ENCODE results near the gene CAMTA2.

- TF ChIP-seq, protein P1, sequence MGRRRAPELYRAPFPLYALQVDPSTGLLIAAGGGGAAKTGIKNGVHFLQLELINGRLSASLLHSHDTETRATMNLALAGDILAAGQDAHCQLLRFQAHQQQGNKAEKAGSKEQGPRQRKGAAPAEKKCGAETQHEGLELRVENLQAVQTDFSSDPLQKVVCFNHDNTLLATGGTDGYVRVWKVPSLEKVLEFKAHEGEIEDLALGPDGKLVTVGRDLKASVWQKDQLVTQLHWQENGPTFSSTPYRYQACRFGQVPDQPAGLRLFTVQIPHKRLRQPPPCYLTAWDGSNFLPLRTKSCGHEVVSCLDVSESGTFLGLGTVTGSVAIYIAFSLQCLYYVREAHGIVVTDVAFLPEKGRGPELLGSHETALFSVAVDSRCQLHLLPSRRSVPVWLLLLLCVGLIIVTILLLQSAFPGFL (CRISPR knock-in tag; IDR thresholded peaks at IDR 0.05; ENCODE audit: borderline replicate concordance), result no peak
- TF ChIP-seq SMAD3 (CRISPR knock-in tag; IDR thresholded peaks at IDR 0.05; ENCODE audit: borderline replicate concordance) (no peak), CTCF (IDR thresholded peaks at IDR 0.05) (no peak)
These were observed 10.7 kb upstream of the CAMTA2 start for GRCh38 chr17:4998027-4998731.
